Ascending aorta (tissue), 2 donors: Measurements from ENCODE around the gene CDKN2AIP. TPM values are rescaled to one million over a fixed set of nuclear protein-coding genes. Genes with fewer than 3 reads are reported as not detected.

Source experiments
- DNase-seq, 2 donors: peaks; one replicate each; pipeline ENCODE4 v3.0.0-alpha.2; 2019; ENCODE audit warnings: low spot score in 2 of 2
- H3K27ac ChIP-seq, 2 donors: fragments of 200-600 bp; sonication (generic); one replicate each; pipeline ENCODE4 v1.5.1; 2016 to 2017; ENCODE audit warnings: mild to moderate bottlenecking in 1 of 2
- H3K27me3 ChIP-seq: fragments of 200-600 bp; sonication (generic); one replicate; pipeline ENCODE4 v1.5.1; 2017
- H3K36me3 ChIP-seq, 2 donors: fragments of 200-600 bp; sonication (generic); one replicate each; pipeline ENCODE4 v1.5.1; 2016
- H3K4me1 ChIP-seq, 2 donors: fragments of 200-600 bp; sonication (generic); one replicate each; pipeline ENCODE4 v1.5.1; 2016 to 2017; ENCODE audit warnings: mild to moderate bottlenecking in 1 of 2
- H3K4me3 ChIP-seq, 2 donors: fragments of 200-600 bp; sonication (generic); one replicate each; pipeline ENCODE4 v1.5.1; 2016 to 2017; ENCODE audit warnings: mild to moderate bottlenecking in 1 of 2
- H3K9me3 ChIP-seq, 2 donors: fragments of 200-600 bp; sonication (generic); one replicate each; pipeline ENCODE4 v1.5.1; 2016
- intact Hi-C: fragments of 100-400 bp; cut with DNase I; formaldehyde crosslinking; loops from one replicate; pipeline ENCODE4 v1.15.1; 2023
- total RNA-seq: library from RNA; depleted of rRNA; stranded (reverse); fragments of >200 nt; gene quantifications from one replicate; pipeline ENCODE4 v1.1.0, GENCODE V29; 2016
- TF ChIP-seq, protein P1 (sequence below), 3 experiments: fragments of 200-600 bp in 2 of 3; fragments of 450-650 bp in 1 of 3; sonication (generic) in 2 of 3; IDR thresholded peaks; one replicate each; pipeline ENCODE4 v1.5.1; 2016 to 2019; ENCODE audit warnings: antibody characterized with exemption in 3 of 3, mild to moderate bottlenecking in 1 of 3, moderate library complexity in 1 of 3

The CDKN2AIP gene
- total RNA-seq, 1 donor from 2014 or later = 34.5 TPM

DNA sequence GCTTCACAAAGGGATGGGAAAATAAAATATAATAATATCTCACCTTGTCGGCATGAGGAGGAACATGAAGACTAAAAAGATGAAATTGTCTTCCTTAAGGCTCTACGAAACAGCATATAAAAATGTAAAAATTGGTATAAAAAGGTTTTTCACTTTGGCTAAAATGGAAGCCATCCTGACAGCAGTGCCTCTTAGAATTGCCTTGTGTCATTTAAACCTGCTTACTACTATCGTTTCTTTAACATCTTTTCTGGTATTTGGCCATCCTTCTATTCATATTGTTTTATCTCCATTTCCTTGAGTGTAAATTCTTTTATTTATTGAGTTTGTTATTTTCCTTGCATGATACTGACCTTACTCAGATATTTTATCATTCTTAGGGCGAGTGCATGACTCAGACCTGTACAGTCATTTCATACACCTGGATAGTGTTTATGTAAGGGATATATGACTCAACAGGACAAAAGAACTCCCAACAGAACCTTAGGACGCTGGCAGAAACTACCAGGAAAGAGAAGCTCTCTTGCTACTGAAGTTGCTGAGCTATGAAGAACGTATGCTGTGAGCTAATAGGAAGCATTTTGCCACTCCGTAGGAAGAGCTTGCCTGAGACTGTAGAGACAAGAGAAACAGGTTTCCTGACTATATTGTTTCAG lies 5.8 kb upstream of the CDKN2AIP start:
- no peak for DNase-seq
- H3K4me1 ChIP-seq = peaks cover 0 to 5% of the 10 kb centered on the region in 2 donors
- intact Hi-C loops = no loop called here
- H3K36me3 ChIP-seq = no peaks in the 10 kb centered on the region
- H3K27me3 ChIP-seq = no peaks in the 10 kb centered on the region
- no peak overlapping the region for H3K4me3 ChIP-seq
- no peak overlapping the region for H3K27ac ChIP-seq
- TF ChIP-seq, protein P1, sequence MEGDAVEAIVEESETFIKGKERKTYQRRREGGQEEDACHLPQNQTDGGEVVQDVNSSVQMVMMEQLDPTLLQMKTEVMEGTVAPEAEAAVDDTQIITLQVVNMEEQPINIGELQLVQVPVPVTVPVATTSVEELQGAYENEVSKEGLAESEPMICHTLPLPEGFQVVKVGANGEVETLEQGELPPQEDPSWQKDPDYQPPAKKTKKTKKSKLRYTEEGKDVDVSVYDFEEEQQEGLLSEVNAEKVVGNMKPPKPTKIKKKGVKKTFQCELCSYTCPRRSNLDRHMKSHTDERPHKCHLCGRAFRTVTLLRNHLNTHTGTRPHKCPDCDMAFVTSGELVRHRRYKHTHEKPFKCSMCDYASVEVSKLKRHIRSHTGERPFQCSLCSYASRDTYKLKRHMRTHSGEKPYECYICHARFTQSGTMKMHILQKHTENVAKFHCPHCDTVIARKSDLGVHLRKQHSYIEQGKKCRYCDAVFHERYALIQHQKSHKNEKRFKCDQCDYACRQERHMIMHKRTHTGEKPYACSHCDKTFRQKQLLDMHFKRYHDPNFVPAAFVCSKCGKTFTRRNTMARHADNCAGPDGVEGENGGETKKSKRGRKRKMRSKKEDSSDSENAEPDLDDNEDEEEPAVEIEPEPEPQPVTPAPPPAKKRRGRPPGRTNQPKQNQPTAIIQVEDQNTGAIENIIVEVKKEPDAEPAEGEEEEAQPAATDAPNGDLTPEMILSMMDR (IDR thresholded peaks at IDR 0.05) = no peak
- no peaks in the 10 kb centered on the region for H3K9me3 ChIP-seq

DNA sequence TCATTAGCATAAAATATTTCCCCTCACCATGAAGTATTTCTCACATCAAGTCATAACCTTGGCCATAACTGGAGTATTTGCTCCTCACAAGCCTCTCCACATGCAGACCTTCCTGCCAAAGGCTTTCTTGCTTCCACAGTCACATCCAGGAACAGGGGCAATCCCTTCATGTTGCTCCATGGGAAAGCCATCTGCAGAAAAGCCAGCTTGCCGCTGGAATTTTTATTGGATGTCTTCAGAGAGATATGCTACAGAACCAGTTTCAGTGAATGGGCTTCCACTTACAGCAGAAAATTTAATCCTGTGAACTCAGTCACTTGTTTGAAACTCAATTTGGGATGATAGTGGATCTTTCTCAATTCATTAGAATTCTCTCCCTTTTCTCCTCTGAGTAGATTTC lies 3.2 kb upstream of the CDKN2AIP start:
- peaks cover 3 to 4% of the 10 kb centered on the region in 2 donors for H3K36me3 ChIP-seq
- DNase-seq = no peak
- peaks cover 5 to 12% of the 10 kb centered on the region in 2 donors for H3K4me1 ChIP-seq
- TF ChIP-seq, protein P1 (IDR thresholded peaks at IDR 0.05) = no peak
- no peaks in the 10 kb centered on the region for H3K9me3 ChIP-seq
- no peak overlapping the region for H3K27ac ChIP-seq
- intact Hi-C loops = loop anchor here (5.0 kb wide), 1 partner anchor 1211 kb away; no protein-coding TSS in a partner anchor
- no peaks in the 10 kb centered on the region for H3K27me3 ChIP-seq
- H3K4me3 ChIP-seq = no peak overlapping the region

DNA sequence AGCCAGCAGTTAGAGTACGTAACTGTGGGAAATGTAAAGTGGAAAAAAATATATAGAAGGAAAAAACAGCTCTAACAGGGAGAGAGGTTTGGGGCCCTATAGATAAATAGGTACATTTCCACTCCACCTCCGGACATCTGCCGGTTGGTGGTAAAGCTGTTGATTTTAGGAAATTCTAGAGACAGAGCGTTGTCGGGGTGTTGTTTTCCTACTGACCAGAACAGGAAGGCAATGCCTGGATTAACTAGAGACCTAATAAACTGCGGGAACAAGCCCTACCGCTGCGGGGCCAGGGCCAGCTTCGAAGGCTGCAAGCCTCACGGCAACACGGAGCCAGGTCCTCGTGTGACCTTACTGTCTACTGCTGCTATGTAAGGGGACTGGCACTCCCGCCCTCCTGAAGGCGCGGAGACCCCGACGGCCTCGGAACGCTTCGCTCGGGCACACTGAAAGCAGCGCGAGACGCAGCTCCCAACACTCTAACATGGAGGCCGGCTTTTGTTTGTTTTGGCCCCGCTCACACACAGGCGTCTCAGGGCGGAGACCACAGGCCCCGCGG lies 702 bp upstream of the CDKN2AIP start:
- Histone ChIP-seq H3K4me3 (peak overlapping the region; percentile 89 to 96), H3K36me3 (peaks cover 19 to 23% of the 10 kb centered on the region in 2 donors), H3K4me1 (peaks cover 12 to 30% of the 10 kb centered on the region in 2 donors), H3K9me3 (no peaks in the 10 kb centered on the region), H3K27me3 (no peaks in the 10 kb centered on the region), H3K27ac (peak overlapping the region; percentile 95 to 99)
- TF ChIP-seq, protein P1 (IDR thresholded peaks at IDR 0.05) = no peak
- DNase-seq = no peak
- intact Hi-C loops = loop anchor here (1.0 to 5.0 kb wide), 6 partner anchors 29 to 1209 kb away; partner anchors contain the start of genes DCTD, RWDD4, TRAPPC11 and WWC2

DNA sequence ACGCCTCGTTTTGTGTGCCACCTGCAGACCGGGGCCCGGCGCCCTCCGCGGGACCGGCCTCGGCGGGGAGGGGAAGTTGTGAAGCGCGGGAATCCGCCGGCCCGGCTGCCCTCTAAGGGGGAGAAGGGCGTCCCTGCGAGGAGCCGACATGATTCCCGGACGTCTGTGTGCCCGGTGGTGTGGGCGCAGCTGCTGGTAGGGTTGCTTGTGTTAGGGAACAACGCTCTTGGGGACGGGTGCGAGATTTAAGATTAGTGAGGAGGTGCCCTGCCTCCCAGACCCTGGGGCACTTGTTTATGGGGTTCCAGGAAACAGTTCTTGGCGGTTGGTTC lies 627 bp downstream of the CDKN2AIP start:
- Histone ChIP-seq H3K4me3 (peak overlapping the region; percentile 89 to 96), H3K4me1 (peaks cover 12 to 30% of the 10 kb centered on the region in 2 donors), H3K27me3 (no peaks in the 10 kb centered on the region), H3K36me3 (peaks cover 26 to 36% of the 10 kb centered on the region in 2 donors), H3K27ac (peak overlapping the region; percentile 95 to 99), H3K9me3 (no peaks in the 10 kb centered on the region)
- intact Hi-C loops = loop anchor here (2.0 kb wide), 3 partner anchors 28 to 346 kb away; partner anchors contain the start of genes RWDD4, TRAPPC11 and WWC2
- peak in 1 of 2 donors; percentile 75 for DNase-seq
- TF ChIP-seq, protein P1 (IDR thresholded peaks at IDR 0.05) = no peak

DNA sequence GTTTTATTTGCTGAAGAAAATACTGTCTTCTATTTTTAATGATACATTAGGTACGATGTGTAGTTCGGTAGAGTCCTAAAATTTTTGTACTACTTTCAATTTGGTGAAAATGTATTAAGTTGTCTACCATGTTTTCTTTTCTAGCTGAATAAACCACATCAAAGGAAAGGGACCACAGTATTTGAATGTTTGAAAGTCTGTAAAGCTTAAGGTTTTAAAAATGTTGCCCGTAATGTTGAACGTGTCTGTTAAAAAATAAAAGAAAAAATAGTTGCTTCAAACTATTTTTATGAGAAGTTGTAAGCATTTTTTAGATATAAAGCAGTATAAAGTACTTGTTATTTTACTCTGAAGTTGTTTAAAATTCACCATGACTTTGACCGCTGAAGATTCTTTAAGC lies 3.2 kb downstream of the CDKN2AIP start:
- DNase-seq = no peak
- TF ChIP-seq, protein P1 (IDR thresholded peaks at IDR 0.05) = no peak
- Histone ChIP-seq H3K27me3 (no peaks in the 10 kb centered on the region), H3K4me3 (no peak overlapping the region), H3K36me3 (peaks cover 36 to 50% of the 10 kb centered on the region in 2 donors), H3K9me3 (no peaks in the 10 kb centered on the region), H3K27ac (no peak overlapping the region), H3K4me1 (peaks cover 12 to 30% of the 10 kb centered on the region in 2 donors)
- intact Hi-C loops = no loop called here
